Common myeloid progenitor, CD34-positive (primary cell): Measurements from ENCODE around the gene OVOL2.

ENCODE experiments used
- CTCF ChIA-PET: fragments of 350-600 bp; sonication (Branson Sonifier 250); formaldehyde crosslinking; loops from one replicate; lab custom pipeline; 2021; ENCODE audit warnings: antibody characterized with exemption; lab: Charles Lee
- POLR2A ChIA-PET: fragments of 350-600 bp; sonication (Branson Sonifier 250); formaldehyde crosslinking; loops from one replicate; lab custom pipeline; 2021; ENCODE audit warnings: antibody characterized with exemption; lab: Charles Lee
- DNase-seq, 3 donors: peaks; one replicate each; pipeline versions ENCODE4 v3.0.0 to v3.0.0-alpha.2; 2013
- H3K27ac ChIP-seq, 2 experiments: 1 replicate in 1 of 2; 2 replicates in 1 of 2; pipeline ENCODE4 v1.7.0; 2013; ENCODE audit warnings: inconsistent platforms in 2 of 2, low read length in 2 of 2, mild to moderate bottlenecking in 2 of 2, low read depth in 1 of 2, moderate library complexity in 1 of 2; ENCODE audit not compliant: severe bottlenecking in 2 of 2, insufficient read depth in 1 of 2, poor library complexity in 1 of 2
- H3K27me3 ChIP-seq, 5 experiments: replicated peaks in 2 of 5; 1 replicate in 3 of 5; 2 replicates in 2 of 5; pipeline versions ENCODE4 v1.6.1 to v1.7.0; 2013; ENCODE audit warnings: low read length in 4 of 5, mild to moderate bottlenecking in 2 of 5, moderate library complexity in 2 of 5, inconsistent platforms in 1 of 5; ENCODE audit not compliant: insufficient read depth in 5 of 5, control insufficient read depth in 4 of 5
- H3K36me3 ChIP-seq, 4 experiments: 1 replicate in 2 of 4; 2 replicates in 2 of 4; pipeline versions ENCODE4 v1.6.1 to v1.7.0; 2013; ENCODE audit warnings: low read length in 3 of 4, control low read depth in 1 of 4, mild to moderate bottlenecking in 1 of 4; ENCODE audit not compliant: control insufficient read depth in 4 of 4, insufficient read depth in 4 of 4
- H3K4me1 ChIP-seq, 4 experiments: 1 replicate in 3 of 4; 2 replicates in 1 of 4; pipeline versions ENCODE4 v1.6.1 to v1.7.1; 2013; ENCODE audit warnings: low read length in 3 of 4, mild to moderate bottlenecking in 3 of 4, control low read depth in 1 of 4, inconsistent platforms in 1 of 4, moderate library complexity in 1 of 4; ENCODE audit not compliant: control insufficient read depth in 4 of 4, insufficient read depth in 4 of 4; ENCODE audit errors: control extremely low read depth in 1 of 4
- H3K4me3 ChIP-seq, 7 experiments: 1 replicate in 4 of 7; 2 replicates in 3 of 7; pipeline versions ENCODE4 v1.5.1 to v1.7.0; 2013; ENCODE audit warnings: mild to moderate bottlenecking in 7 of 7, low read length in 6 of 7, moderate library complexity in 6 of 7, inconsistent platforms in 2 of 7, low read depth in 2 of 7, control low read depth in 1 of 7; ENCODE audit not compliant: insufficient read depth in 4 of 7, control insufficient read depth in 1 of 7; ENCODE audit errors: extremely low read depth in 1 of 7
- H3K9me3 ChIP-seq, 5 experiments: 1 replicate in 4 of 5; 2 replicates in 1 of 5; pipeline versions ENCODE4 v1.6.1 to v1.7.1; 2013; ENCODE audit warnings: low read length in 4 of 5, mild to moderate bottlenecking in 2 of 5, inconsistent platforms in 1 of 5, low read depth in 1 of 5, moderate library complexity in 1 of 5; ENCODE audit not compliant: control insufficient read depth in 4 of 5, insufficient read depth in 2 of 5; ENCODE audit errors: control extremely low read depth in 1 of 5
- WGBS: methylation state at CpG from one replicate; pipeline ENCODE4 v1.1.5; 2013; ENCODE audit not compliant: insufficient coverage; 5-methylcytosine and 5-hydroxymethylcytosine counted together

The OVOL2 gene

GRCh38 chr20:17993546-17993945, 64.2 kb downstream of the OVOL2 start:
- WGBS = no CpG with 5 or more reads among the region's 3 CpGs
- peaks cover 5 to 21% (median 11%) of the 10 kb centered on the region in 4 experiments for H3K4me1 ChIP-seq
- POLR2A ChIA-PET = interaction anchor here (1.0 kb wide), 1 partner anchor 25 kb away, joined by 3 read pairs; the partner anchor contains the start of genes MGME1 and SNX5
- no peaks in the 10 kb centered on the region for H3K9me3 ChIP-seq
- no peak for DNase-seq
- H3K36me3 ChIP-seq = peaks cover 4 to 22% (median 12%) of the 10 kb centered on the region in 4 experiments
- H3K4me3 ChIP-seq = no peak overlapping the region
- H3K27me3 ChIP-seq = no peaks in the 10 kb centered on the region
- no peak overlapping the region for H3K27ac ChIP-seq
- CTCF ChIA-PET = interaction anchor here (1.1 to 5.3 kb wide), 5 partner anchors 11 to 489 kb away, joined by 3 to 27 read pairs (median 4); partner anchors contain the start of gene RRBP1

GRCh38 chr20:17992847-17993513, 64.7 kb downstream of the OVOL2 start:
- 100% methylated on average over 1 of the region's 5 CpGs for WGBS
- DNase-seq = peak in 1 of 3 donors; percentile 27
- H3K9me3 ChIP-seq = no peaks in the 10 kb centered on the region
- POLR2A ChIA-PET = interaction anchor here (1.0 kb wide), 1 partner anchor 24 kb away, joined by 3 read pairs; the partner anchor contains the start of genes MGME1 and SNX5
- CTCF ChIA-PET = interaction anchor here (1.1 to 5.3 kb wide), 5 partner anchors 11 to 488 kb away, joined by 3 to 27 read pairs (median 4); partner anchors contain the start of gene RRBP1
- H3K27ac ChIP-seq = no peak overlapping the region
- peaks cover 5 to 21% (median 11%) of the 10 kb centered on the region in 4 experiments for H3K4me1 ChIP-seq
- no peaks in the 10 kb centered on the region for H3K27me3 ChIP-seq
- no peak overlapping the region for H3K4me3 ChIP-seq
- H3K36me3 ChIP-seq = peaks cover 5 to 27% (median 14%) of the 10 kb centered on the region in 4 experiments

- ChIA-PET CTCF (interaction anchor here (1.7 to 5.3 kb wide), 3 partner anchors 10 to 488 kb away, joined by 4 to 27 read pairs (median 5); no protein-coding TSS in a partner anchor), POLR2A (no interaction called here)
- Histone ChIP-seq H3K36me3 (peaks cover 6 to 30% (median 16%) of the 10 kb centered on the region in 4 experiments), H3K27ac (no peak overlapping the region), H3K4me3 (no peak overlapping the region), H3K27me3 (no peaks in the 10 kb centered on the region), H3K4me1 (peaks cover 3 to 17% (median 10%) of the 10 kb centered on the region in 4 experiments), H3K9me3 (no peaks in the 10 kb centered on the region)
- DNase-seq = no peak
- 97% methylated on average over 6 of the region's 6 CpGs for WGBS
These were observed 65.5 kb downstream of the OVOL2 start for GRCh38 chr20:17992224-17992637.

GRCh38 chr20:17990278-17990972, 67.3 kb downstream of the OVOL2 start:
- ChIA-PET POLR2A (no interaction called here), CTCF (interaction anchor here (0.8 to 1.7 kb wide), 4 partner anchors 12 to 31 kb away, joined by 3 to 5 read pairs (median 3); no protein-coding TSS in a partner anchor)
- WGBS = 100% methylated on average over 3 of the region's 10 CpGs
- no peaks in the 10 kb centered on the region for H3K27me3 ChIP-seq
- no peak overlapping the region for H3K4me3 ChIP-seq
- H3K36me3 ChIP-seq = peaks cover 6 to 42% (median 17%) of the 10 kb centered on the region in 4 experiments
- H3K4me1 ChIP-seq = peaks cover 0 to 13% (median 5%) of the 10 kb centered on the region in 4 experiments
- DNase-seq = no peak
- no peaks in the 10 kb centered on the region for H3K9me3 ChIP-seq
- H3K27ac ChIP-seq = no peak overlapping the region

- Histone ChIP-seq H3K27me3 (no peaks in the 10 kb centered on the region), H3K4me3 (no peak overlapping the region), H3K36me3 (peaks cover 6 to 45% (median 19%) of the 10 kb centered on the region in 4 experiments), H3K9me3 (no peaks in the 10 kb centered on the region), H3K27ac (no peak overlapping the region), H3K4me1 (peaks cover 0 to 6% (median 2%) of the 10 kb centered on the region in 4 experiments)
- DNase-seq = no peak
- 100% methylated on average over 3 of the region's 3 CpGs for WGBS
- CTCF ChIA-PET = interaction anchor here (0.9 to 2.5 kb wide), 5 partner anchors 12 to 483 kb away, joined by 3 to 7 read pairs (median 3); no protein-coding TSS in a partner anchor
- POLR2A ChIA-PET = interaction anchor here (1.2 kb wide), 1 partner anchor 17 kb away, joined by 3 read pairs; no protein-coding TSS in a partner anchor
These were observed 69.7 kb downstream of the OVOL2 start for GRCh38 chr20:17987988-17988387.

GRCh38 chr20:17985388-17986018, 72.2 kb downstream of the OVOL2 start:
- CTCF ChIA-PET = interaction anchor here (0.6 to 1.1 kb wide), 3 partner anchors 9 to 46 kb away, joined by 3 read pairs; no protein-coding TSS in a partner anchor
- DNase-seq = no peak

More at GRCh38 chr20:17985388-17986018, 72.2 kb downstream of the OVOL2 start:
- WGBS = 100% methylated on average over 1 of the region's 7 CpGs
- Histone ChIP-seq H3K36me3 (peaks cover 5 to 45% (median 26%) of the 10 kb centered on the region in 4 experiments), H3K4me3 (no peak overlapping the region), H3K4me1 (no peaks in the 10 kb centered on the region), H3K27ac (no peak overlapping the region), H3K9me3 (no peaks in the 10 kb centered on the region), H3K27me3 (no peaks in the 10 kb centered on the region)
- POLR2A ChIA-PET = no interaction called here
